D721Med (cell line): ENCODE measurements around the gene SLC66A3.

Experiments
- DNase-seq: peaks from one replicate; pipeline ENCODE4 v3.0.0; 2011; ENCODE audit warnings: low spot score; ENCODE audit not compliant: insufficient read length
- FAIRE-seq: peaks from 2 replicates; lab custom pipeline; 2011; peaks lifted over from hg19 to GRCh38; lab: Jason Lieb, UNC
- TF ChIP-seq, protein P1 (sequence below): IDR thresholded peaks from 2 replicates; pipeline ENCODE4 v1.5.1; 2012; ENCODE audit warnings: mild to moderate bottlenecking, control low read depth; ENCODE audit not compliant: insufficient read depth; ENCODE audit errors: missing control alignments

SLC66A3 gene

DNA sequence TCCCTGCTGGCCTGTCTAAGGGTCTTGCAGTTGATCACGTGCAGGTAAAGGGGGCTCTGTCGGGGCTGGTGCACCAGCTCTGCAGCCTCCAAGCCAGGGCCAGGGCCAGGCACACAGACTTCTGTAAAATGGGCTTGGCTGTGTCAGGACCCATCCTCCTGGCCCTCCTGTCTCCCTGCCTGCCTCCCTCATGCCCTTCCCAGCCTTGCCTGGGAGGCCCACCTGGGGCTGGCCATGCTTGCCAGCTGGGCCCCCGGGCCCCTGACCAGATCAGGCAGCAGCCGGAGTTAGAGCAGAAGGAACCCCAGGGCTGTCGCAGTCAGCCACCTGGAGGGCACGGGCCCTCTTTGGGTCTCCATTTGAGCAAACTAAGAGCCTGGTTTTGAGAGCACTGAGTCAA lies 2.0 kb downstream of the SLC66A3 start:
- FAIRE-seq (no peak), DNase-seq (no peak)
- TF ChIP-seq, protein P1, sequence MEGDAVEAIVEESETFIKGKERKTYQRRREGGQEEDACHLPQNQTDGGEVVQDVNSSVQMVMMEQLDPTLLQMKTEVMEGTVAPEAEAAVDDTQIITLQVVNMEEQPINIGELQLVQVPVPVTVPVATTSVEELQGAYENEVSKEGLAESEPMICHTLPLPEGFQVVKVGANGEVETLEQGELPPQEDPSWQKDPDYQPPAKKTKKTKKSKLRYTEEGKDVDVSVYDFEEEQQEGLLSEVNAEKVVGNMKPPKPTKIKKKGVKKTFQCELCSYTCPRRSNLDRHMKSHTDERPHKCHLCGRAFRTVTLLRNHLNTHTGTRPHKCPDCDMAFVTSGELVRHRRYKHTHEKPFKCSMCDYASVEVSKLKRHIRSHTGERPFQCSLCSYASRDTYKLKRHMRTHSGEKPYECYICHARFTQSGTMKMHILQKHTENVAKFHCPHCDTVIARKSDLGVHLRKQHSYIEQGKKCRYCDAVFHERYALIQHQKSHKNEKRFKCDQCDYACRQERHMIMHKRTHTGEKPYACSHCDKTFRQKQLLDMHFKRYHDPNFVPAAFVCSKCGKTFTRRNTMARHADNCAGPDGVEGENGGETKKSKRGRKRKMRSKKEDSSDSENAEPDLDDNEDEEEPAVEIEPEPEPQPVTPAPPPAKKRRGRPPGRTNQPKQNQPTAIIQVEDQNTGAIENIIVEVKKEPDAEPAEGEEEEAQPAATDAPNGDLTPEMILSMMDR, result no peak

DNA sequence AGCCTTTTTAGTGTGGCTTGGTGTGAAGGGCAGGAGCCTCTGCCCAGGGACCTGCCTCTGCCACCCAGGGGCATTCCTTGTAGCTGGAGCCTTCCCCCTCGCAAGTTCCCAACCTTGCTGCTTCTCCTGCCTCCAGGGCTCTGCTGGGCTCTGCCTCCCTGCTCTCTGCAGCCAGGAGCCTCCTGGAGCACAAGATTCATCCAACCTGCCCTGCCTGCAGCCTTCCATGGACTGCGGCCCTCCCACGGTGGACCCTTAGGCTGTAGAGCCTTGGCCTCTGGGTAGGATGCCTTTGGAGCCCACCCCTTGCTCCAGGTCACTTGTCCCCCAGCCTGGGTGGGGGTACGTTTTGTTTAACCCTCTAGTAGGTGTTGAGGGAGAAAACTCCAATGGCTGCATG lies 2.5 kb downstream of the SLC66A3 start:
- FAIRE-seq (no peak), DNase-seq (no peak)
- TF ChIP-seq, protein P1, result no peak

DNA sequence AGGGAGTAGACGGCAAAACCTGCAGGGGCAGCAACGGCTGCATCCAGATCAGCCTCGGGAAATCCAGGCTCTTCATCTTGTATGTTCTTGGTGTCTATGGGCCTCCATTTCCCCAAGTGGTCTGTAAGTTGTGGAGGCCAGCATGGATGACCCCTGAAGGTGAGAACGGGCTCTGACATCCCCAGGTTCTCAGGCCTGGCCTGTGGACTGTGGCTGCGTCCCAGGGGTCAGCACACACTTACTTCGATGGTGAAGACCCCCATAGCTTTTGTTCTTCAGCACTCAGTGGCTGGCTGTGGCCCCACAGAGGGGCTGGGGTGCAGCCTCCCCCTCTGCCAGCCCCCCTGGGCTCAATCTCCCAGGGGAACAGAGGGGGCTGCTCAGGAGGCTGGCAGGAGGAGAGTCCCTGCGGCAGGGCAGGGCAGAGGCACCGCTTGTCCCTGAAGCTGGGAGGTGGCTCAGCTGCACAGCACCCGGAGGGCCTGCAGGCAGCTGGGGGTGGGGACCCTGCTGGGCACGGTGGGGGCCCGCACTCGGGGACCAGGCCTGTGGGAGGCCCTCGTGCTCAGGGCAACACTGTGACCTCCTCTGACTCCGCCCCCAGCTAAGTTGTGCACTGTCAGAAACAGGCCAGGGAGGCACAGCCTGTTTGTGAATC lies 3.8 kb downstream of the SLC66A3 start:
- TF ChIP-seq, protein P1, result no peak
- no peak for FAIRE-seq
- DNase-seq, result no peak

DNA sequence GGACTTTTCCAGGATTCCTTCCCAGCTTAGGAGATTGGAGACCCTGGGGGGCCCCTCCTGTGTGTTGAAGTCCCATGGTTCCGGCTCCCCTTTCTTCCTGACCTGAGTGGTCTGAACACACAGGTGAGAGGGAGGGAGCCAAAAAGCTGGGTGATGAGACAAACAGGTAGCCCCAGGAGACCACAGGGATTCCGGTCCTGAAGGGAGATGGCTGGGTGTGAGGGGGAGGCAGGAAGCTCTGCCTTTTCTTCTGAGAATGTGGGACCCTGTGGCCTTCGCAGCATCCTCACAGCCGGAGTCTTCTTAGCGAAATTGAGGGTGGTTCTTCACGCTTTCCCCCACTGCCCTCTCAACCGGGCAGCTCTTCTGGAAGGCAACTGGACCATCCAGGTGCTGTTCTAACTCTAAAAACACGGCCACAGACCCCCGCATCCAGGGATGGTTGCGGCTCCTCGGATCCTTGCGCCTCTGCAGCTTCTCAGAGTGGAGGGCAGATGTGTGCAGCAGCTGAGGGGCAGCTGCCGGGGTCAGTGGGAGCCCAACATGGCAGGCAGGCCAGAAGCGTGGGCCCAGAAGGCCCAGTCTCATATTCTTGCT lies 4.4 kb downstream of the SLC66A3 start:
- FAIRE-seq (no peak), DNase-seq (no peak)
- TF ChIP-seq, protein P1, result no peak

- DNase-seq, result no peak
- FAIRE-seq, result no peak
- TF ChIP-seq, protein P1, result no peak
These were observed 5.0 kb downstream of the SLC66A3 start for GRCh38 chr2:11160256-11160655.

GRCh38 chr2:11160731-11161455 lies 5.6 kb downstream of the SLC66A3 start:
- FAIRE-seq, result no peak
- DNase-seq, result no peak
- TF ChIP-seq, protein P1, result no peak
